ENCODE measurements around the gene C13orf46. TPM values are rescaled to one million over a fixed set of nuclear protein-coding genes. Genes with fewer than 3 reads are reported as not detected.
A peak's percentile ranks its signal among the peaks of the same experiment; 100 is the strongest.

C13orf46 gene
- total and polyA plus RNA-seq, 4 donors = 0.13 to 3.5 (median 1.3) TPM

DNA sequence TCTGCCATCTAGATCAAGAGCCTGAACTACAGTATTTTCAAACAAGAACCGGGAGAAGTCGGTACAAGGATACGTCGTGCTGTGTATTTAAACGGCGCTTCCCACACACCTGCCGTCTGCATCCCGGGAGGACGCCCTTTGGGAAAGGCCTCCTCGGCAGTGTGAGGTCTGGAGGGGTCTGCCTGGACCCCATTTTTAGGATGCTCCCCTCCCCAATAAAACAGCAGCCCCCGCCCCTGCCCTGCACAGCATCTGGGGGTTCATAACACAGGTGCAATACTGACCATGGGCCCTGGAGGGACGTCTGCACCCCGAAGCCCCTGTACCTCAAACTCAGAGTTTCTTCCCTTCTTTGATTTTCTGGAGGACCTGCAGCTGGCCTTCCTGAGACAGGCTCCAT lies 4.1 kb upstream of the C13orf46 start:
- no peaks in the 10 kb centered on the region for H3K36me3 ChIP-seq (ENCODE audit: control insufficient read depth in 1 of 2, insufficient read depth in 2 of 2, low read length in 1 of 2)
- H3K4me1 ChIP-seq (ENCODE audit: control insufficient read depth in 1 of 2, insufficient read depth in 2 of 2, low read length in 2 of 2) = no peaks in the 10 kb centered on the region
- no peaks in the 10 kb centered on the region for H3K9me3 ChIP-seq (ENCODE audit: control insufficient read depth, low read length)
- ATAC-seq (ENCODE audit: low FRiP score) (no peak), DNase-seq (peak; percentile 21 to 24)
- intact Hi-C loops (cut with DNase I) = no loop called here
- no peak overlapping the region for H3K4me3 ChIP-seq (ENCODE audit: low read length in 2 of 2)
- H3K27ac ChIP-seq (ENCODE audit: low read depth in 1 of 2, low read length in 2 of 2) = no peak overlapping the region
- 51 to 55% methylated on average over 13 of the region's 13 CpGs for WGBS, 2 donors
- no peaks in the 10 kb centered on the region for H3K27me3 ChIP-seq (ENCODE audit: control insufficient read depth in 1 of 2, insufficient read depth in 2 of 2, low read length in 1 of 2)

DNA sequence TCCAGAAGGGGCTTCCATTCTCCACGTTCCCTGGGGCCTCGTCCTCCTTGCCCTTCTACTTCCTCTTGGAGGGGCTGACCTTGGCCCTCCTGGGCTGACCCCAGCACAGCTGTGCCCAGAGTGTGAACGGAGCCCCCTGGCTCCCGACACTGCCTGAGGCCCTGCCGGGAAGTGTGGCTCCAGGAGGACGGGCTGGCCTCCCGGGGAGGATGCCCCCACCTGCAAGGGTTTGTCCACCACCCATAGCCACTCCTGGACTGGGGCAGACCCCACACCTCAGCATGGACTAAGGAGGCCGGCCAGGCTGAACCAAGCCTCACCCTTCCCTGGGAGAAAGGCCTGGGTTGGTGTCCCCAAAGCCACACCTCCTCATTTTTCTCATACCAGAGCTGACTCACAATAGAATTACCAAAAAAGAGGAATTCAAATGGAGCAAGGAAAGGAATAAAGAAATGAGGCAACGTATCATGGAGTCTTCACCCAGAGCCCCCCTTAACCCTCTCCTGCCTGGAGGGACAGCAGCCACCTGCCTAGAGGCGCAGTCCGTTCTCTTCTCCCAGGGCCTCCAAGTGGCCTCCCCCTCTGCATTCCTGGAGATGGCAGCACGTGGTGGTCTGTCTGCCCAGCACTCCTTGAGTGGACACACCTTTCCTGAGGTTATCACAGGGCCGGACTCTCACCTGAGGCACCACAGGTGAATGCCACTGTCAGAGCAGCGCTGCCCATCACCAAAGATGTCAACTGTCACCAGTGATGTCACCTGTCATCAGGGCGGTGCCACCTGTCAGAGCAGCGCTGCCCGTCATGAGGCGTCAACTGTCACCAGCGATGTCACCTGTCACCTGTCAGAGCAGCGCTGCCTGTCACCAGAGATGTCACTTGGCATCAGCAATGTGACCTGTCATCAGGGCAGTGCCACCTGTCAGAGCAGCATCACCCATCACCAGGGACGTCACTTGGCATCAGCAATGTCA lies 3.1 kb upstream of the C13orf46 start:
- ATAC-seq (ENCODE audit: low FRiP score) (peak; percentile 16), DNase-seq (peak; percentile 58 to 70)
- intact Hi-C loops (cut with DNase I) = no loop called here
- Histone ChIP-seq H3K4me3 (ENCODE audit: low read length in 2 of 2) (no peak overlapping the region), H3K27ac (ENCODE audit: low read depth in 1 of 2, low read length in 2 of 2) (peak overlapping the region in 1 of 2 donors; percentile 9), H3K4me1 (ENCODE audit: control insufficient read depth in 1 of 2, insufficient read depth in 2 of 2, low read length in 2 of 2) (no peaks in the 10 kb centered on the region), H3K36me3 (ENCODE audit: control insufficient read depth in 1 of 2, insufficient read depth in 2 of 2, low read length in 1 of 2) (no peaks in the 10 kb centered on the region), H3K27me3 (ENCODE audit: control insufficient read depth in 1 of 2, insufficient read depth in 2 of 2, low read length in 1 of 2) (no peaks in the 10 kb centered on the region), H3K9me3 (ENCODE audit: control insufficient read depth, low read length) (no peaks in the 10 kb centered on the region)
- WGBS, 2 donors = 68 to 72% methylated on average over 21 of the region's 21 CpGs

DNA sequence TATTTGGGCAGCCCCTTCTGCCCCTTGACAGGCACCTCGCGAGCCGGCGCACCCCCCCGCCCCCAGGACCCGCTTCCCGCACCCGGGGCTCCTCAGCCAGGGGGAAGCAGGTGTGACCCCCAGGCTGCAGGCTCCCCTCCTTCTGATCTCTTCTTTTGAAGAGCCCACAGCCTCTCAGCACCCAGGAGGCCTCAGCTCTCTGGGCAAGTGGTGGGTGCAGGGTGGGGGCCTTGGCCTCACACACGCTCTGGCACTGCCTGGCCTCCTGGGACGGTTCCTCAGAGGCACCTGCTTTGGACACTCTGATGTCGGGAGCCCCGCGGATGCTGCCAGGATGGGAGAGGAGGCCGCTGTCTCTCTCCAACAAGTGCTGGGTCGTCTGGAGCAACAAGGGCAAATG lies 1.5 kb upstream of the C13orf46 start:
- DNase-seq (peak; percentile 37 to 47), ATAC-seq (ENCODE audit: low FRiP score) (no peak)
- H3K4me3 ChIP-seq (ENCODE audit: low read length in 2 of 2) = no peak overlapping the region
- H3K27ac ChIP-seq (ENCODE audit: low read depth in 1 of 2, low read length in 2 of 2) = no peak overlapping the region
- intact Hi-C loops (cut with DNase I) = no loop called here
- no peaks in the 10 kb centered on the region for H3K9me3 ChIP-seq (ENCODE audit: control insufficient read depth, low read length)
- no peaks in the 10 kb centered on the region for H3K27me3 ChIP-seq (ENCODE audit: control insufficient read depth in 1 of 2, insufficient read depth in 2 of 2, low read length in 1 of 2)
- H3K36me3 ChIP-seq (ENCODE audit: control insufficient read depth in 1 of 2, insufficient read depth in 2 of 2, low read length in 1 of 2) = no peaks in the 10 kb centered on the region
- no peaks in the 10 kb centered on the region for H3K4me1 ChIP-seq (ENCODE audit: control insufficient read depth in 1 of 2, insufficient read depth in 2 of 2, low read length in 2 of 2)
- 91 to 94% methylated on average over 15 of the region's 15 CpGs for WGBS, 2 donors

DNA sequence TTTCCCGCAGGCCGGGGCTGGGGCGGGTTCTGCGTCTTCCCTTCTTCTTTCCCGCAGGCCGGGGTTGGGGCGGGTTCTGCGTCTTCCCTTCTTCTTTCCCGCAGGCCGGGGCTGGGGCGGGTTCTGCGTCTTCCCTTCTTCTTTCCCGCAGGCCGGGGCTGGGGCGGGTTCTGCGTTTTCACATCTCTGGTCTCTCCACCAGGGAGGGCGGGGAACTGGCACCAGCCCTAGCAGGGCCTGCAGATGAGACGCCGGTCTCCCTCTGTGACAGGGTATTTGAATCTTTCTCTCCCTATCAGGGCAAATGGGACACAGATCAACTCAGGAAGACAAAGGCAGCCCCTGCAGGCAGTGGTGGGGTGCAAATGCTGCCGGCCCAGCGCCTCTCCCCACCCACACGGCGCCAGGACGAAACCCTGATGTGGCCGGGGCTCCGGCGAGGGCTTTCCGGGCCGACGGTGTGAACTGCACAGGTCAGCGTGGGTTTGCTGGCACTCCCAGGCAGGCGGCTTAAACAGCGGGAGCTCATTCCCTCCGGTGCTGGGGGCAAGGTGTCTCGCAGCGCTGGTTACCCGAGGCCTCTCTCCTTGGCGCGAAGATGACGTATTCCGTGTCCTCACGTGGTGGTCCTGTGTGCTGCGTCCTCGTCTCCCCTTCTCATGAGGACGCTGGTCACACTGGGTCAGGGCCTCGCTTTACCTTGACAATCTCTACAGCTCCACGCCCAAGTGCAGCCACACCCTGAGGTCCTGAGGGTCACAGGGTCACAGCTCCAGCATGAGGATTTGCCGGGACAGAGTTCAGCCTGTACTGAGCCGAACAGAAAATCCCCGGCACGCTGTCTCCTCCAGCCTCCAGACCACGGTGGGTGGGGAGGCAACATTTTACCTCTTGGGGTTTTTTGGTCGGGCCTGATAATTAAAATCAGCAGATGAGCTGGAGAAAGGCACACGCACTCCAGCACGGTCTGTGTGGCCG lies 717 bp upstream of the C13orf46 start:
- no peaks in the 10 kb centered on the region for H3K4me1 ChIP-seq (ENCODE audit: control insufficient read depth in 1 of 2, insufficient read depth in 2 of 2, low read length in 2 of 2)
- H3K27ac ChIP-seq (ENCODE audit: low read depth in 1 of 2, low read length in 2 of 2) = no peak overlapping the region
- H3K27me3 ChIP-seq (ENCODE audit: control insufficient read depth in 1 of 2, insufficient read depth in 2 of 2, low read length in 1 of 2) = no peaks in the 10 kb centered on the region
- 94 to 95% methylated on average over 41 to 50 of the region's 56 CpGs for WGBS, 2 donors
- intact Hi-C loops (cut with DNase I) = no loop called here
- ATAC-seq (ENCODE audit: low FRiP score) (no peak), DNase-seq (peak; percentile 42 to 71)
- no peaks in the 10 kb centered on the region for H3K36me3 ChIP-seq (ENCODE audit: control insufficient read depth in 1 of 2, insufficient read depth in 2 of 2, low read length in 1 of 2)
- no peak overlapping the region for H3K4me3 ChIP-seq (ENCODE audit: low read length in 2 of 2)
- H3K9me3 ChIP-seq (ENCODE audit: control insufficient read depth, low read length) = no peaks in the 10 kb centered on the region

DNA sequence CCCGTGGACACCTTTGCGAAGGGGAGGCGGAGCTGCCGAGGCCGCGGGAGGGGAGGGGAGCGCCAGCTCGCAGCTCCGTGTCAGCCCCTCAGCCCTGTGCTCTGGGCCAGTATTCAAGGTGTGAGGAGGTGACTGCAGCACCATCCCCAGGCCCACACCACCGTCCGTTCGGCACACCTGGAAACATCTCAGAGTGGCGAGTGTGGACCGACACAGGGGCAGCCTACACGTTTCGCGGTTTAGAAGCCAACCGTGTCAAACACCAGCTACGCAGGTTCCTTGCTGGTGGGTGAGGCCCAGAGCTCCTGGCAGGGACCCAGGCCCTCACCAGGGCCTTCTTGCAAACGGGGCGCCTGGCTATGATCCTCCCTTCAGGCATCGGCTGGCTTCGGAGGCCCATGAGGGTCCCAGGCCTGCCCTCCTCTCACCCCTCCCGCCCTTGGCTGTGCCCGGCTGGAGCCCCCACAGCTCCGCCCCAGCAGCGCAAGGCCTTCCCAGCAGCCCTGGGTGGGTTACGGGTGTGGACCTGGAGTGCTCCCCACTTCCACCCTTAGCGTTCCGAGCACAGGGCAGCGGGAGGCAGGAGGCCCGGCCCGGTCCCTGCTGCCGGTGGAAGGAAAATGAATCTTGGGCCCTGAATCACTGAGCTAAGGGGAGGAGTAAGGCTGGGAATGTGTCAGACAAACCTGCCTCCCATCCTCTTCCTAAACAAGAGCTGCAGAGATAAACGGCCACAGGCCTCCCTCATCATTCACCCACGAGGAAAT lies 1.2 kb downstream of the C13orf46 start:
- H3K36me3 ChIP-seq (ENCODE audit: control insufficient read depth in 1 of 2, insufficient read depth in 2 of 2, low read length in 1 of 2) = no peaks in the 10 kb centered on the region
- 93 to 95% methylated on average over 36 of the region's 36 CpGs for WGBS, 2 donors
- ATAC-seq (ENCODE audit: low FRiP score) = no peak
- H3K27ac ChIP-seq (ENCODE audit: low read depth in 1 of 2, low read length in 2 of 2) = no peak overlapping the region
- no peaks in the 10 kb centered on the region for H3K4me1 ChIP-seq (ENCODE audit: control insufficient read depth in 1 of 2, insufficient read depth in 2 of 2, low read length in 2 of 2)
- intact Hi-C loops (cut with DNase I) = no loop called here
- no peaks in the 10 kb centered on the region for H3K9me3 ChIP-seq (ENCODE audit: control insufficient read depth, low read length)
- DNase-seq = peak; percentile 45 to 71
- no peaks in the 10 kb centered on the region for H3K27me3 ChIP-seq (ENCODE audit: control insufficient read depth in 1 of 2, insufficient read depth in 2 of 2, low read length in 1 of 2)
- no peak overlapping the region for H3K4me3 ChIP-seq (ENCODE audit: low read length in 2 of 2)

DNA sequence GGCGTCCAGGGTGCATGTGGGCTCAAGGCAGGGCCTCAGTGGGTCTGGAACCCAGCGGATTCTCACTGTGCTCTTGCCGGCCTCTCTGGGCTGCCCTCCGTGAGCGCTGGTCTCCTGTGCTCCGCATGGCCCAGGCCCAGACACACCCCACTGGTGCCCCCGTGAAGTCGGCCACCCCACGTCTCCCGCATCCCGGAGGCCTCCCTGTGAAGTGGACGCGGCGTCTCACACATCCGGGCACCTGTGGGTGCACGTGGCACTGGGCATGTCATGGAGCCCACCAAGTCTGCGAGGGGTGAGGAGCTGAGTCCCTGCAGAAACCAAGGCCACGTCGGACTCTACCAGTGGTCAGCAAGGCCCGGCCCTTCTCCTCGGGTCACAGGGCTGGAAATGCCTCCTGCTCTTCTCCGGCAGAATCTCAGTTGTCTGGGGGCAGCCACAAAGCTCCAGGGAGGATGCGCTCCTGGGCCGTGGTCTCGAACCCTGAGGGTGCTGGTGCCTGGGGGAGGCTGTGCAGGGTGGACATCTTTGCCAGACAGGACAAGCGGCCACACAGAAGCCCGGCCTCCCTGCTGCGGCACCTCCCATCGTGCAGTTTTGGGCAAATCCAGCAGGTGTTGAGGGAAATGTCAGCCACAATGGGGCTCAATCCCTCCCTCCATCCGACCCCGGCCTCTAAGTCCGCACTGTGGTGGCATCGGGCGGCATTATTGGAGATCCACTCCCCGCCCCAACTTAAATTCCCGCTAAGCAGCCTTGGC lies 2.2 kb downstream of the C13orf46 start:
- 92 to 96% methylated on average over 35 to 36 of the region's 36 CpGs for WGBS, 2 donors
- Histone ChIP-seq H3K4me1 (ENCODE audit: control insufficient read depth in 1 of 2, insufficient read depth in 2 of 2, low read length in 2 of 2) (no peaks in the 10 kb centered on the region), H3K9me3 (ENCODE audit: control insufficient read depth, low read length) (no peaks in the 10 kb centered on the region), H3K27ac (ENCODE audit: low read depth in 1 of 2, low read length in 2 of 2) (peak overlapping the region in 1 of 2 donors; percentile 60), H3K27me3 (ENCODE audit: control insufficient read depth in 1 of 2, insufficient read depth in 2 of 2, low read length in 1 of 2) (no peaks in the 10 kb centered on the region), H3K4me3 (ENCODE audit: low read length in 2 of 2) (no peak overlapping the region), H3K36me3 (ENCODE audit: control insufficient read depth in 1 of 2, insufficient read depth in 2 of 2, low read length in 1 of 2) (no peaks in the 10 kb centered on the region)
- intact Hi-C loops (cut with DNase I) = no loop called here
- no peak for ATAC-seq (ENCODE audit: low FRiP score)
- DNase-seq = peak; percentile 42 to 76

DNA sequence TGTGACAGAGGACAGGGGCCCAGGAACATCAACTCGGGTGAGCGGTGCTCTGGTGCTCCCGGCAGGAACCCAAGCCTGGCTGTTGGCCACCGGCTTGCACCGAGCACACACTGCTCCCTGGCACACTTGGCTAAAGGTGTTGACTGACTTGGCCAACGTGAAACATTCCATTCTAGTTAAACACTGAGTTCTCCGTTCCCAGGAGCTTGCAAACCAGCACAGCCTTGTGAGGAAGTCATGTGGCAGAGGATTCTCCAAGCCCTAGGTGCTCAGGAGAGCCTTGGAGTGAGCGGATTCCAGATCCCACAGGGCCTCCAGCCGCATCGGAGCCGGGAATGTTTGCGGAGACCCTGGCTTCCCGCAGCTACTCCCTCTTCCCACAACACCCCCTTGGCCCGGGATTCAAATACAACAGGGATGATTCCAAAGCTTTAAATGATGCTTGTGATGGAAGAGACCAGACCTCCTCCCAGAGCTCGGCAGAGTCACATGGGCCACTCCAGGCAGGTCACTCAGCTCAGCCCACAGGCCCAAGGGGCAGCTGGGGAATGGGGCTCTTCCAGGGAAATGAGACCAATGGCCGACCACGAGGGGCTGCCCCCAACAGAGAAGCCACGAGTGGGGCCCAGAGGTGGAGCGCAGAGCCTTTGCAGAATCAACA lies 2.9 kb downstream of the C13orf46 start:
- peak; percentile 55 to 87 for DNase-seq
- Histone ChIP-seq H3K27me3 (ENCODE audit: control insufficient read depth in 1 of 2, insufficient read depth in 2 of 2, low read length in 1 of 2) (no peaks in the 10 kb centered on the region), H3K27ac (ENCODE audit: low read depth in 1 of 2, low read length in 2 of 2) (peak overlapping the region in 1 of 2 donors; percentile 60), H3K9me3 (ENCODE audit: control insufficient read depth, low read length) (no peaks in the 10 kb centered on the region), H3K36me3 (ENCODE audit: control insufficient read depth in 1 of 2, insufficient read depth in 2 of 2, low read length in 1 of 2) (no peaks in the 10 kb centered on the region), H3K4me1 (ENCODE audit: control insufficient read depth in 1 of 2, insufficient read depth in 2 of 2, low read length in 2 of 2) (no peaks in the 10 kb centered on the region), H3K4me3 (ENCODE audit: low read length in 2 of 2) (no peak overlapping the region)
- 22 to 26% methylated on average over 19 of the region's 19 CpGs for WGBS, 2 donors
- ATAC-seq (ENCODE audit: low FRiP score) = peak; percentile 12
- intact Hi-C loops (cut with DNase I) = no loop called here
